ENCODE results near the gene TACO1.

TACO1 gene

DNA sequence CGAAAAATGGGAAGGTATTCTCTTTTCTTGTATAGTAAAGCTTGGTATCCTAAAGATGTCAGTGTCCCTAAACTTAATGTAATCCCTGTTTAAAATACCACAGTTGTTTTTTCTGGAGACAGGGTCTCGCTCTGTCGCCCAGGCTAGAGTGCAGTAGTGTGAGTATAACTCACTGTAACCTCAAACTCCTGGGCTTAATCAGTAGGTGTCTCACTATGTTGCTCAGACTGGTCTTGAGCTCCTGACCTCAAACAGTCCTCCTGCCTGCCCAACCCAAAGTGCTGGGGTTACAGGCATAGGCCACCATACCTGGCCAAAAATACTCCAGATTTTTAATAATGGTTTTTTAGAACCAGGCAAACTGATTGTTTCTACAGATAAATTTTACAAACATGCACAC lies 42.3 kb upstream of the TACO1 start:
- no peaks in the 10 kb centered on the region for H3K27me3 ChIP-seq (ENCODE audit: insufficient read depth, poor library complexity, severe bottlenecking)
- peaks cover 3% of the 10 kb centered on the region for H3K4me1 ChIP-seq (ENCODE audit: insufficient read depth, poor library complexity, severe bottlenecking)
- H3K27ac ChIP-seq (ENCODE audit: poor library complexity, severe bottlenecking): no peak overlapping the region
- TF ChIP-seq, protein P1, sequence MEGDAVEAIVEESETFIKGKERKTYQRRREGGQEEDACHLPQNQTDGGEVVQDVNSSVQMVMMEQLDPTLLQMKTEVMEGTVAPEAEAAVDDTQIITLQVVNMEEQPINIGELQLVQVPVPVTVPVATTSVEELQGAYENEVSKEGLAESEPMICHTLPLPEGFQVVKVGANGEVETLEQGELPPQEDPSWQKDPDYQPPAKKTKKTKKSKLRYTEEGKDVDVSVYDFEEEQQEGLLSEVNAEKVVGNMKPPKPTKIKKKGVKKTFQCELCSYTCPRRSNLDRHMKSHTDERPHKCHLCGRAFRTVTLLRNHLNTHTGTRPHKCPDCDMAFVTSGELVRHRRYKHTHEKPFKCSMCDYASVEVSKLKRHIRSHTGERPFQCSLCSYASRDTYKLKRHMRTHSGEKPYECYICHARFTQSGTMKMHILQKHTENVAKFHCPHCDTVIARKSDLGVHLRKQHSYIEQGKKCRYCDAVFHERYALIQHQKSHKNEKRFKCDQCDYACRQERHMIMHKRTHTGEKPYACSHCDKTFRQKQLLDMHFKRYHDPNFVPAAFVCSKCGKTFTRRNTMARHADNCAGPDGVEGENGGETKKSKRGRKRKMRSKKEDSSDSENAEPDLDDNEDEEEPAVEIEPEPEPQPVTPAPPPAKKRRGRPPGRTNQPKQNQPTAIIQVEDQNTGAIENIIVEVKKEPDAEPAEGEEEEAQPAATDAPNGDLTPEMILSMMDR (IDR thresholded peaks at IDR 0.05; ENCODE audit: poor library complexity, severe bottlenecking): no peak
- DNase-seq (ENCODE audit: low spot score) (no peak), ATAC-seq (ENCODE audit: low read depth) (no peak)
- H3K36me3 ChIP-seq (ENCODE audit: low read depth): peaks cover 27% of the 10 kb centered on the region
- no peak overlapping the region for H3K4me3 ChIP-seq (ENCODE audit: severe bottlenecking)
- H3K9me3 ChIP-seq (ENCODE audit: severe bottlenecking): no peaks in the 10 kb centered on the region

DNA sequence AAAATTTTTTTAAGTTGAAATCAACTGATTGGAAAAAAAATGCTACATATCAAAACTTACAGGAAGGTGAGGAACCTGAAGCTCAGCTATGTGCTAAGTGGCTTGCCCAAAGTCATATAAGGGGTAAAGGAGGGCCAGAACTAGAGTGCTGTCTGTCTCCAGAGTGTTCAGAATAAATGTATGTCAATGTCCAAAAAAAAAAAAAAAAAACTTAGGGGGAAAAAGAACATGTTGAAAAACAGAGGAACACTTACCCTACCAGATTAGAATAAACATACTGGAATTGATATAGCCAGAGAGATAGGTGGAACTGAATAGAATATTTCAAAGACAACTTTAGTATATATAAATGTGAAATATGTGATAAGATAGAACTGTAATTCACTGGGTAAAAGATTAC lies 38.9 kb upstream of the TACO1 start:
- H3K36me3 ChIP-seq (ENCODE audit: low read depth): peaks cover 13% of the 10 kb centered on the region
- H3K27ac ChIP-seq (ENCODE audit: poor library complexity, severe bottlenecking): no peak overlapping the region
- ATAC-seq (ENCODE audit: low read depth): no peak
- no peak for DNase-seq (ENCODE audit: low spot score)
- H3K9me3 ChIP-seq (ENCODE audit: severe bottlenecking): no peaks in the 10 kb centered on the region
- H3K4me3 ChIP-seq (ENCODE audit: severe bottlenecking): no peak overlapping the region
- TF ChIP-seq, protein P1 (IDR thresholded peaks at IDR 0.05; ENCODE audit: poor library complexity, severe bottlenecking): no peak
- H3K4me1 ChIP-seq (ENCODE audit: insufficient read depth, poor library complexity, severe bottlenecking): peaks cover 3% of the 10 kb centered on the region
- H3K27me3 ChIP-seq (ENCODE audit: insufficient read depth, poor library complexity, severe bottlenecking): no peaks in the 10 kb centered on the region

DNA sequence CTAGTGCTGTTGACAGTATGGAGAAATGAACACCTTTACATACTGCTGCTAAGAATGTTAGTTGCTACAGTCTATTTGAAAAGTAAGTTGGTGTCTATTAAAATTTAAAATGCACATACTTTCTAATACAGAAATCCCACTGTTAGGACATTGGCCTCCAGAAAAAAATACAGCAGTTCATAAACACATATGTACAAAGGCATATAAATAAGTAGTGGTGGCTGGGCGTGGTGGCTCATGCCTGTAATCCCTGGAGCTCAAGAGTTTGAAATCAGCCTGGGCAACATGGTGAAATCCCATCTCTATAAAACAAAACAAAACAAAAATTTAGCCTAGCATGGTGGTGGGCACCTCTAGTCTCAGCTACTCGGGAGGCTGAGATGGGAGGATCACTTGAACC lies 37.4 kb upstream of the TACO1 start:
- ATAC-seq (ENCODE audit: low read depth) (no peak), DNase-seq (ENCODE audit: low spot score) (no peak)
- TF ChIP-seq, protein P1 (IDR thresholded peaks at IDR 0.05; ENCODE audit: poor library complexity, severe bottlenecking): no peak
- Histone ChIP-seq H3K27ac (ENCODE audit: poor library complexity, severe bottlenecking) (no peak overlapping the region), H3K4me3 (ENCODE audit: severe bottlenecking) (no peak overlapping the region), H3K9me3 (ENCODE audit: severe bottlenecking) (no peaks in the 10 kb centered on the region), H3K27me3 (ENCODE audit: insufficient read depth, poor library complexity, severe bottlenecking) (no peaks in the 10 kb centered on the region), H3K36me3 (ENCODE audit: low read depth) (peaks cover 5% of the 10 kb centered on the region), H3K4me1 (ENCODE audit: insufficient read depth, poor library complexity, severe bottlenecking) (peaks cover 3% of the 10 kb centered on the region)

DNA sequence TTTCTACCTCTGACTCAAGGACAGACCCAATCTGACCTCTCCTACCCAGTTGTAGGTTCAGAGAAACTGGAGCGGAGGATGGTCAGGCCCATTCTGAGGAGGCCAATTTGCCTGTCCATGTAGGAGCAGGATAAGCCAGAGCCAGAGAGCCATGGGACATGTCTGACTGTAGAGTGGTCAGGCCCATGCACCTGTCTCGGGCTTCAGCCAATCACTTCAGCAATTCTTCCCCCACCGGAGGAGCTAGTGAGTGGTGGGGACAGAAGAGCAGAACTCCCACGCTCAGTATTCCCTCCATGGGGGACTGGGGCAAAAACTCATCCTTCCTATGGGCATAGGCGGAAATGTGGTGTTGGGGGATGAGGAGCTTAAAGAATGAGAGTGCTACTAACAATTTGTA lies 36.1 kb upstream of the TACO1 start:
- Histone ChIP-seq H3K4me3 (ENCODE audit: severe bottlenecking) (no peak overlapping the region), H3K27ac (ENCODE audit: poor library complexity, severe bottlenecking) (no peak overlapping the region), H3K27me3 (ENCODE audit: insufficient read depth, poor library complexity, severe bottlenecking) (no peaks in the 10 kb centered on the region), H3K4me1 (ENCODE audit: insufficient read depth, poor library complexity, severe bottlenecking) (peaks cover 3% of the 10 kb centered on the region), H3K9me3 (ENCODE audit: severe bottlenecking) (no peaks in the 10 kb centered on the region), H3K36me3 (ENCODE audit: low read depth) (peaks cover 5% of the 10 kb centered on the region; the same call in 1 of the 2 replicates)
- ATAC-seq (ENCODE audit: low read depth) (peak; percentile 21; the same call in 1 of the 3 replicates), DNase-seq (ENCODE audit: low spot score) (no peak)
- TF ChIP-seq, protein P1 (IDR thresholded peaks at IDR 0.05; ENCODE audit: poor library complexity, severe bottlenecking): no peak

DNA sequence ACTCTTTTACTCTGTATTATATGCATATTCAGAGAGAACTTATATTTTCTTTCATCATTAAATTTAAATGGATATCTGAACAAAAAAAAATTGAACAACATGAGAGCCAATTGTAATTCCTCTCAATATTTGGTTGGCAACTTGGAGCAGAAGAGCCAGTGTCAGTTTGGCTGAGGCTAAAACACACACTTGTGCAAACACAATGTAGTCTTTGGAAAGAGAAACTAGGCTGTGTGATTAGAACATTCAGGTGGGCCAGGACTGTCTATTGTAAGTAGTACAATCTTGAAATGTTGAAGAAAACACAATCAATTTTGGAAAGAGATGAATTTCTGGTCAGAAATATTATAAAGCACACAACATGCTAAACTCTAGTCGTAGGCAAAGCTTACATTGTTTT lies 33.5 kb upstream of the TACO1 start:
- DNase-seq (ENCODE audit: low spot score) (no peak), ATAC-seq (ENCODE audit: low read depth) (no peak)
- no peaks in the 10 kb centered on the region for H3K9me3 ChIP-seq (ENCODE audit: severe bottlenecking)
- no peak overlapping the region for H3K27ac ChIP-seq (ENCODE audit: poor library complexity, severe bottlenecking)
- TF ChIP-seq, protein P1 (IDR thresholded peaks at IDR 0.05; ENCODE audit: poor library complexity, severe bottlenecking): no peak
- peaks cover 3% of the 10 kb centered on the region for H3K4me1 ChIP-seq (ENCODE audit: insufficient read depth, poor library complexity, severe bottlenecking)
- H3K36me3 ChIP-seq (ENCODE audit: low read depth): peaks cover 5% of the 10 kb centered on the region; the same call in 1 of the 2 replicates
- no peaks in the 10 kb centered on the region for H3K27me3 ChIP-seq (ENCODE audit: insufficient read depth, poor library complexity, severe bottlenecking)
- H3K4me3 ChIP-seq (ENCODE audit: severe bottlenecking): no peak overlapping the region

Measured in RWPE2 (cell line).